HG03565 (cell line): ENCODE data around the gene GHRH.

Source experiments
- ATAC-seq: cut with Tn5 transposase; IDR thresholded peaks from one replicate; pipeline ENCODE4 v1.9.1; 2021; ENCODE audit warnings: mild to moderate bottlenecking, moderate library complexity; ENCODE audit not compliant: unreplicated experiment

GHRH gene

GRCh38 chr20:37261714-37262113, at the start of gene GHRH:
GHRH (minus strand) TSS chr20:37261814; CDS start chr20:37256889, 4,925 bp downstream.
- ATAC-seq, result no peak

- ATAC-seq, result no peak
Observed at GRCh38 chr20:37310951-37311350, 49.3 kb upstream of the GHRH start.

- no peak for ATAC-seq
Observed at GRCh38 chr20:37309936-37310590, 48.4 kb upstream of the GHRH start.

- no peak for ATAC-seq
Observed at GRCh38 chr20:37309290-37309689, 47.7 kb upstream of the GHRH start.

- peak; percentile 86 for ATAC-seq
Observed at GRCh38 chr20:37308086-37309050, 46.8 kb upstream of the GHRH start.

GRCh38 chr20:37305839-37306238, 44.2 kb upstream of the GHRH start:
- ATAC-seq, result no peak

- ATAC-seq, result no peak
Observed at GRCh38 chr20:37305079-37305478, 43.5 kb upstream of the GHRH start.

GRCh38 chr20:37303637-37304036, 42.0 kb upstream of the GHRH start:
- no peak for ATAC-seq

GRCh38 chr20:37302981-37303380, 41.4 kb upstream of the GHRH start:
- ATAC-seq, result no peak

- no peak for ATAC-seq
Observed at GRCh38 chr20:37301558-37301957, 39.9 kb upstream of the GHRH start.

GRCh38 chr20:37301120-37301519, 39.5 kb upstream of the GHRH start:
- ATAC-seq, result no peak

GRCh38 chr20:37299718-37300528, 38.3 kb upstream of the GHRH start:
- no peak for ATAC-seq

- peak; percentile 39 for ATAC-seq
Observed at GRCh38 chr20:37298190-37298939, 36.8 kb upstream of the GHRH start.

GRCh38 chr20:37297066-37297736, 35.6 kb upstream of the GHRH start:
- no peak for ATAC-seq

GRCh38 chr20:37296371-37296770, 34.8 kb upstream of the GHRH start:
- no peak for ATAC-seq

- ATAC-seq, result no peak
Observed at GRCh38 chr20:37295595-37295994, 34.0 kb upstream of the GHRH start.

GRCh38 chr20:37295001-37295400, 33.4 kb upstream of the GHRH start:
- no peak for ATAC-seq

GRCh38 chr20:37294262-37294981, 32.8 kb upstream of the GHRH start:
- ATAC-seq, result no peak

GRCh38 chr20:37293301-37293943, 31.8 kb upstream of the GHRH start:
- ATAC-seq, result no peak
